Measurements from ENCODE around the gene PGAM2. TPM values are rescaled to one million over a fixed set of nuclear protein-coding genes. Genes with fewer than 3 reads are reported as not detected.

The PGAM2 gene
- total and polyA plus RNA-seq, 2 of the 4 experiments (the other 2 are of a cell fraction), result not detected

DNA sequence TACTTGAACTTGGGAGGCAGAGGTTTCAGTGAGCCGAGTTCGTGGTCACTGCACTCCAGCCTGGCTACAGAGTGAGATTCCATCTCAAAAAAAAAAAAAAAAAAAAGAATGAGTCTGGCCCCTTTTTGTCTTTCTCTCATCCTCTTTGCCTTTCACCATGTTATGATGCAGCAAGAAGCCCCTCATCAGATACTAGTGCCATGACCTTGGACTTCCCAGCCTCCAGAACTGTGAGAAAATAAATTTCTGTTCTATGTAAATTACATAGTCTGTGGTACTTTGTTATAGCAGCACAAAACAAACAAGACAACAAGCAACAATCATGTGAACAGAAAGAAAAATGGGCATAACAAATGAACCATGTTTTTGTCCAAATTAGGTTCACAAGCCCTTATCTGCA is 23.1 kb downstream of the PGAM2 start:
- Histone ChIP-seq H2AK5ac (ENCODE audit: low read depth, low read length) (no peak overlapping the region), H3K27me3 (ENCODE audit: control insufficient read depth, insufficient read depth, low read length) (no peaks in the 10 kb centered on the region), H3K18ac (ENCODE audit: low read depth, low read length) (no peak overlapping the region), H4K20me1 (ENCODE audit: insufficient read depth, low read length) (peaks cover 15% of the 10 kb centered on the region; the same call in 1 of the 2 replicates), H2AK9ac (replicated peaks; ENCODE audit: low read depth, low read length, poor library complexity) (no peak overlapping the region), H3K14ac (replicated peaks; ENCODE audit: low read depth, low read length) (no peak overlapping the region), H3K23ac (ENCODE audit: low read depth, low read length) (no peak overlapping the region), H4K8ac (ENCODE audit: low read depth in 2 of 2, low read length in 2 of 2) (no peak overlapping the region), H2BK5ac (ENCODE audit: low read depth, low read length, poor library complexity, severe bottlenecking) (no peak overlapping the region), H2BK20ac (ENCODE audit: low read depth, low read length) (no peak overlapping the region), H2AFZ (replicated peaks; ENCODE audit: low read length, poor library complexity) (no peak overlapping the region), H3K9me1 (ENCODE audit: insufficient read depth, low read length) (peaks cover 20% of the 10 kb centered on the region), H4K91ac (ENCODE audit: insufficient read depth, low read depth, low read length) (no peak overlapping the region), H4K5ac (ENCODE audit: low read depth, low read length) (no peak overlapping the region), H2BK15ac (ENCODE audit: low read depth, low read length) (no peak overlapping the region), H3K4ac (ENCODE audit: low read depth, low read length) (no peak overlapping the region), H3K9ac (ENCODE audit: low read depth, low read length) (no peak overlapping the region), H3K4me1 (ENCODE audit: control insufficient read depth, insufficient read depth, low read length) (peaks cover 10% of the 10 kb centered on the region), H3K27ac (ENCODE audit: insufficient read depth, low read length) (no peak overlapping the region), H3K56ac (ENCODE audit: extremely low read depth, insufficient read depth, low read length) (no peak overlapping the region), H3K36me3 (ENCODE audit: control insufficient read depth, insufficient read depth, low read length) (peaks cover 8% of the 10 kb centered on the region), H3K4me2 (ENCODE audit: low read depth, low read length) (no peak overlapping the region), H3K4me3 (ENCODE audit: insufficient read depth, low read depth, low read length) (no peak overlapping the region), H3K79me1 (ENCODE audit: low read depth in 1 of 2, low read length in 2 of 2) (peaks cover 18 to 32% of the 10 kb centered on the region in 2 experiments), H3K9me3 (ENCODE audit: control insufficient read depth, insufficient read depth, low read length) (no peaks in the 10 kb centered on the region), H2BK120ac (ENCODE audit: low read depth, low read length) (no peak overlapping the region)
- WGBS, 2 experiments (ENCODE audit: extremely low coverage in 2 of 2, insufficient read length in 1 of 2), result no CpG with 5 or more reads among the region's 2 CpGs
- in situ Hi-C loops (cut with MboI; ENCODE audit: low sequenced_read_pairs), result no loop called here
- ChIA-PET POLR2A (ENCODE audit: unreplicated experiment) (no interaction called here), CTCF (no interaction called here)
- DNase-seq, result no peak
- intact Hi-C loops (cut with micrococcal nuclease), result no loop called here
- no peak for ATAC-seq (ENCODE audit: low read depth)
- TF ChIP-seq MAZ (IDR thresholded peaks at IDR 0.05; ENCODE audit: borderline replicate concordance, low read depth, low read length), result no peak
- TF ChIP-seq RAD21 (IDR thresholded peaks at IDR 0.05; ENCODE audit: low read length), result no peak
- TF ChIP-seq MAFK (IDR thresholded peaks at IDR 0.05; ENCODE audit: low read depth, low read length), result no peak
- TF ChIP-seq CHD1 (IDR thresholded peaks at IDR 0.05; ENCODE audit: low read depth, low read length), result no peak
- TF ChIP-seq CEBPB (IDR thresholded peaks at IDR 0.05; ENCODE audit: low read depth, low read length), result no peak
- no peak for TF ChIP-seq POLR2A (IDR thresholded peaks at IDR 0.05; ENCODE audit: low read depth, low read length)
- TF ChIP-seq BHLHE40 (IDR thresholded peaks at IDR 0.05; ENCODE audit: low read depth, low read length), result no peak
- no peak for TF ChIP-seq RCOR1 (IDR thresholded peaks at IDR 0.05; ENCODE audit: insufficient replicate concordance, low read length)
- BruUV-seq (replicated peaks), result no TSS peak
- dilution Hi-C loops (cut with HindIII; ENCODE audit: low sequenced_read_pairs, unreplicated experiment), result no loop called here
